ENCODE results near the gene MYO1E.

DNA sequence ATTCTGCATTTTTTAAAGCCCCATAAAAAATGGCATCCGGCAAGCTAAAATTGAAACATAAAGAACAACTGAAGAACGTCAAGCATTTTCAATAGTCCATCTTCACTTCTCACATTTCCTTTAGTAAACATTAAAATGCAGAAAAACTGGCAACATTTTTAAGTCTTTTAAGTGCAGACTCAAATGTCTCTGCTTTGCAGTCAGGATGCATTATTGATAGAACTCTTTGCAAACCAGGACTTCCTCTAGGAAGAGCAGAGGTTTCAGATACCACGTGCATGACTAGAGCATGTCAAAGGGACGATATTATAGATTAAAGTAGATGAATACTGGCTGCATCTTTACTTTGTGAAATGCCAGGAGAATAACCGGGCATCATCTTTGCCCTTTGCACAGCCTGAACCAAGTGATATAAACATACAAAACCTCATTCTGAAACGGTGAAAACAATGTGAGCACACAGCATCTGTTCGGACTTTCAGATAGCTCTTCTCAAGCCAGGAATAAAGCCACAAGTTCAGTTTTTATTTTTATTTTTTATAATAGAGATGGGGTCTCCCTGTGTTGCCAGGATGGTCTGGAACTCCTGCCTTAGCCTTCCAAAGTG, 101.0 kb downstream of the MYO1E start:
- TF ChIP-seq, protein P1, sequence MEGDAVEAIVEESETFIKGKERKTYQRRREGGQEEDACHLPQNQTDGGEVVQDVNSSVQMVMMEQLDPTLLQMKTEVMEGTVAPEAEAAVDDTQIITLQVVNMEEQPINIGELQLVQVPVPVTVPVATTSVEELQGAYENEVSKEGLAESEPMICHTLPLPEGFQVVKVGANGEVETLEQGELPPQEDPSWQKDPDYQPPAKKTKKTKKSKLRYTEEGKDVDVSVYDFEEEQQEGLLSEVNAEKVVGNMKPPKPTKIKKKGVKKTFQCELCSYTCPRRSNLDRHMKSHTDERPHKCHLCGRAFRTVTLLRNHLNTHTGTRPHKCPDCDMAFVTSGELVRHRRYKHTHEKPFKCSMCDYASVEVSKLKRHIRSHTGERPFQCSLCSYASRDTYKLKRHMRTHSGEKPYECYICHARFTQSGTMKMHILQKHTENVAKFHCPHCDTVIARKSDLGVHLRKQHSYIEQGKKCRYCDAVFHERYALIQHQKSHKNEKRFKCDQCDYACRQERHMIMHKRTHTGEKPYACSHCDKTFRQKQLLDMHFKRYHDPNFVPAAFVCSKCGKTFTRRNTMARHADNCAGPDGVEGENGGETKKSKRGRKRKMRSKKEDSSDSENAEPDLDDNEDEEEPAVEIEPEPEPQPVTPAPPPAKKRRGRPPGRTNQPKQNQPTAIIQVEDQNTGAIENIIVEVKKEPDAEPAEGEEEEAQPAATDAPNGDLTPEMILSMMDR (IDR thresholded peaks at IDR 0.05): no peak
- no peak for TF ChIP-seq ZFX (IDR thresholded peaks at IDR 0.05; ENCODE audit: borderline replicate concordance)
